Osteoblast (primary cell): ENCODE data around the gene SLC22A16. TPM values are rescaled to one million over a fixed set of nuclear protein-coding genes. Genes with fewer than 3 reads are reported as not detected.
A peak's percentile ranks its signal among the peaks of the same experiment; 100 is the strongest.

Source experiments
- DNase-seq: peaks from one replicate; pipeline ENCODE4 v3.0.0; 2011; ENCODE audit warnings: low spot score, mixed read lengths; ENCODE audit not compliant: insufficient read length; ENCODE audit errors: missing footprints
- H2AFZ ChIP-seq: 2 replicates; pipeline ENCODE4 v1.6.0; 2011; ENCODE audit warnings: mild to moderate bottlenecking, low read length
- H3K27ac ChIP-seq: 2 replicates; pipeline ENCODE4 v1.5.1; 2011; ENCODE audit warnings: mild to moderate bottlenecking, low read depth, low read length, moderate library complexity
- H3K27me3 ChIP-seq: 2 replicates; pipeline ENCODE4 v1.6.0; 2012; ENCODE audit warnings: mild to moderate bottlenecking, control low read depth, inconsistent platforms, low read length, moderate library complexity; ENCODE audit not compliant: insufficient read depth
- H3K36me3 ChIP-seq: 2 replicates; pipeline ENCODE4 v1.5.1; 2011; ENCODE audit warnings: mild to moderate bottlenecking, low read length, control low read depth, moderate library complexity; ENCODE audit not compliant: insufficient read depth
- H3K4me1 ChIP-seq: 2 replicates; pipeline ENCODE4 v1.5.1; 2011; ENCODE audit warnings: mild to moderate bottlenecking, low read length, control low read depth, moderate library complexity; ENCODE audit not compliant: insufficient read depth
- H3K4me2 ChIP-seq: 2 replicates; pipeline ENCODE4 v1.6.0; 2011; ENCODE audit warnings: mild to moderate bottlenecking, low read length; ENCODE audit not compliant: insufficient read depth
- H3K4me3 ChIP-seq: fragments of 200-600 bp; sonication (generic); 3 replicates; pipeline ENCODE4 v1.5.1; 2012; ENCODE audit warnings: mild to moderate bottlenecking, low read length, inconsistent platforms; ENCODE audit not compliant: insufficient read depth
- H3K79me2 ChIP-seq: 2 replicates; pipeline ENCODE4 v1.6.0; 2012; ENCODE audit warnings: mild to moderate bottlenecking, low read length, control low read depth, inconsistent platforms; ENCODE audit not compliant: insufficient read depth
- H3K9me3 ChIP-seq: 2 replicates; pipeline ENCODE4 v1.5.1; 2011; ENCODE audit warnings: low read depth, low read length, control low read depth
- H4K20me1 ChIP-seq: 2 replicates; pipeline ENCODE4 v1.6.0; 2012; ENCODE audit warnings: mild to moderate bottlenecking, low read length, control low read depth; ENCODE audit not compliant: insufficient read depth
- total RNA-seq: library from RNA; depleted of rRNA; stranded (reverse); fragments of >200 nt; gene quantifications from 2 replicates; pipeline ENCODE4 v1.2.3, GENCODE V29; 2012
- TF ChIP-seq, protein P1 (sequence below): IDR thresholded peaks from 2 replicates; pipeline ENCODE4 v1.5.1; 2011; ENCODE audit warnings: mild to moderate bottlenecking, low read depth, low read length, moderate library complexity; ENCODE audit errors: extremely low read depth

SLC22A16 gene
- total RNA-seq, 1 donor: 0.36 TPM

DNA sequence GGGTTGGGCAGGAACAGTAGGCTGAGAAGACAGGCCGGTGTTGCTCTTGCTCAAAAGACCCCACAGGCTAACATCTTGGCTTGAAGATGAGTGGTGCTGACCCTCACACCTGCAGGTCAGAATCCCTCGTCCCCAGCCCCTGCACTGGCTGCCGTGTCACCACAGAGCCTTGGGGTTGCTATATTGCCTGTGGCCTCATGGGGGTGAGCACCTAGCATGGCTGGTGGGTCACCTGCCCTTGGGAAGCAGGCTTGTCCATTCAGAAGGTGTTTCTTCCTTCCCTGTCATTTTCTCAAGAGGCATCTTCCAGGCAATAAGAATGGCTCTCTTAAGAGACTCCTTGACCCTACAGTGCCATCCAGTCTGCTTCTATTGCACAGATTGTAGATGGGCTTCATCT, 7.7 kb downstream of the SLC22A16 start:
- H3K9me3 ChIP-seq: no peaks in the 10 kb centered on the region
- DNase-seq: peak; percentile 34
- TF ChIP-seq, protein P1, sequence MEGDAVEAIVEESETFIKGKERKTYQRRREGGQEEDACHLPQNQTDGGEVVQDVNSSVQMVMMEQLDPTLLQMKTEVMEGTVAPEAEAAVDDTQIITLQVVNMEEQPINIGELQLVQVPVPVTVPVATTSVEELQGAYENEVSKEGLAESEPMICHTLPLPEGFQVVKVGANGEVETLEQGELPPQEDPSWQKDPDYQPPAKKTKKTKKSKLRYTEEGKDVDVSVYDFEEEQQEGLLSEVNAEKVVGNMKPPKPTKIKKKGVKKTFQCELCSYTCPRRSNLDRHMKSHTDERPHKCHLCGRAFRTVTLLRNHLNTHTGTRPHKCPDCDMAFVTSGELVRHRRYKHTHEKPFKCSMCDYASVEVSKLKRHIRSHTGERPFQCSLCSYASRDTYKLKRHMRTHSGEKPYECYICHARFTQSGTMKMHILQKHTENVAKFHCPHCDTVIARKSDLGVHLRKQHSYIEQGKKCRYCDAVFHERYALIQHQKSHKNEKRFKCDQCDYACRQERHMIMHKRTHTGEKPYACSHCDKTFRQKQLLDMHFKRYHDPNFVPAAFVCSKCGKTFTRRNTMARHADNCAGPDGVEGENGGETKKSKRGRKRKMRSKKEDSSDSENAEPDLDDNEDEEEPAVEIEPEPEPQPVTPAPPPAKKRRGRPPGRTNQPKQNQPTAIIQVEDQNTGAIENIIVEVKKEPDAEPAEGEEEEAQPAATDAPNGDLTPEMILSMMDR: no peak
- H3K4me3 ChIP-seq: no peak overlapping the region
- peaks cover 13% of the 10 kb centered on the region for H3K27me3 ChIP-seq
- H4K20me1 ChIP-seq: no peaks in the 10 kb centered on the region
- no peaks in the 10 kb centered on the region for H3K4me1 ChIP-seq
- H3K4me2 ChIP-seq: no peak overlapping the region
- no peak overlapping the region for H2AFZ ChIP-seq
- H3K79me2 ChIP-seq: no peaks in the 10 kb centered on the region
- H3K27ac ChIP-seq: no peak overlapping the region
- H3K36me3 ChIP-seq: no peaks in the 10 kb centered on the region

DNA sequence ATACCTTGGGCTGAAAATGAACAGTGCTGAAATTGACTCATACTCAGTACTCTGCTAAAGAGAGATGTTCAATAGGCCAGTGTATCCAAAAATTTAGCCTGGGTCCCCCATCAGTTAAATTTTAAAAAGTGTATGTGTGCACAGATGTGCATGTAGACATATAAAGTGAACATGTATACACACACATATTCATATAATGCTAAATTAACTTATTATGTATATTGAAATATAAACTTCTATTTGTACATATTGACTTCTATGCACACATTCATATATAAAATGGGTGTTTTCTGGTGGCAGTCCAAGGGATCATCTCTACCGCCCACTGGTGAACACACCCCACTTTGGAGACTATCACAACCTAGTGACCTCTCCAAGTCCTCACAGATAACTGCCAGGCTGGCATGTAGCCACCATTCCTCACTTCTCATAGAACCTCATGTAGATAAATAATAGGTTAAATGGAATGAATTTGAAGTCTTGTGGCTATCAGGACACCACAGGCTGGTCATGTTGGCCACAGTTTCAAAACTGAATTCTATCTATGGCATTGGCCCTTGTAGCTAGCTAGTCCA, 8.8 kb downstream of the SLC22A16 start:
- Histone ChIP-seq H3K4me1 (no peaks in the 10 kb centered on the region), H3K4me3 (no peak overlapping the region), H4K20me1 (no peaks in the 10 kb centered on the region), H2AFZ (no peak overlapping the region), H3K79me2 (no peaks in the 10 kb centered on the region), H3K36me3 (no peaks in the 10 kb centered on the region), H3K27ac (no peak overlapping the region), H3K4me2 (no peak overlapping the region), H3K27me3 (peaks cover 13% of the 10 kb centered on the region), H3K9me3 (peaks cover 2% of the 10 kb centered on the region)
- DNase-seq: no peak
- TF ChIP-seq, protein P1: no peak

DNA sequence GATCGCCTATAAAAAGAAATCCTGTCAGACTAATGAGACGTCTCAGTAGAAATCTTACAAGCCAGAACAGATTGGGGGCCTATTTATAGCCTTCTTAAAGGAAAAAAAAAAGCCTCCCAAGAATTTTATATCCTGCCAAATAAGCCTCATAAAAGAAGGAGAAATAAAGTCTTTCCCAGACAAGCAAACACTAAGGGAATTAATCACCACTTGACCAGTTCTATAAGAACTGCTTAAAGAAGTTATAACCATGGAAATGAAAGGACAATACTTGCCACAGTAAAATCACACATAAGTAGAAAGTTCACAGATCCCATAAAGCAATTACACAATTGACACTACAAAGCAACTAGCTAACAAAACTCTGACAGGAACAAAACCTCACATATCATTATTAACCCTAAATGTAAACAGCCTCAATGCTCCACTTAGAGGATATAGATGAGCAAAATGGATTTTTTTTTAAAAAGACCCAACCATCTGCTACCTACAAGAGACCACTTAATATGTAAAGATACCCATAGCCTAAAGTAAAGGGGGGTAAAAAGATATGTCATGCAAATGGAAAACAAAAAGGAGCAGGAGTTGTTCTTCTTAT, 13.4 kb downstream of the SLC22A16 start:
- no peaks in the 10 kb centered on the region for H3K79me2 ChIP-seq
- no peaks in the 10 kb centered on the region for H3K4me1 ChIP-seq
- no peaks in the 10 kb centered on the region for H4K20me1 ChIP-seq
- no peak for DNase-seq
- H3K9me3 ChIP-seq: peaks cover 2% of the 10 kb centered on the region
- H3K27ac ChIP-seq: no peak overlapping the region
- no peaks in the 10 kb centered on the region for H3K36me3 ChIP-seq
- no peak overlapping the region for H3K4me2 ChIP-seq
- H3K27me3 ChIP-seq: peaks cover 7% of the 10 kb centered on the region
- TF ChIP-seq, protein P1: no peak
- H2AFZ ChIP-seq: no peak overlapping the region
- no peak overlapping the region for H3K4me3 ChIP-seq

DNA sequence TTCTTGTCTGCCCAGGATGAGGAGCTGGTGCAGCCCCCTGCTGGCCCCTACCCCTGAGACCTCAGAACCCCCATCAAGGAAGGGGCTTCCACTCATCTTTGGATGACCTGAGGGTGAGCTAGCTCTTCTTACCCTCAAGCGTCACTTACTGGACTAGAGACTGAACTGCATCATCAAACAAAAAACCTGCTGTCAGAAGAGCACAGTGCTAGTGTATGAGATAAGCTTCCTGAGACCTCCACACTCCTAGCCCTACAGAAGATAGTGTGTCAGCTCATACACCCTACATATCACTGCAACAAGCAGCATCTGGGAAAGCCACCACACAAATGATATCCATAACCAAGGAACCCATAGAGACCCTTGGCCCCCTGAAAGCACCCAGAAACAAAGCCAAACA, 15.0 kb downstream of the SLC22A16 start:
- Histone ChIP-seq H3K36me3 (no peaks in the 10 kb centered on the region), H3K9me3 (peaks cover 2% of the 10 kb centered on the region), H3K27me3 (peaks cover 7% of the 10 kb centered on the region), H3K79me2 (no peaks in the 10 kb centered on the region), H4K20me1 (no peaks in the 10 kb centered on the region), H3K4me2 (no peak overlapping the region), H2AFZ (no peak overlapping the region), H3K27ac (no peak overlapping the region), H3K4me1 (no peaks in the 10 kb centered on the region), H3K4me3 (no peak overlapping the region)
- no peak for DNase-seq
- TF ChIP-seq, protein P1: no peak
